ENCODE data around the gene SOCS3.

Gene SOCS3

DNA sequence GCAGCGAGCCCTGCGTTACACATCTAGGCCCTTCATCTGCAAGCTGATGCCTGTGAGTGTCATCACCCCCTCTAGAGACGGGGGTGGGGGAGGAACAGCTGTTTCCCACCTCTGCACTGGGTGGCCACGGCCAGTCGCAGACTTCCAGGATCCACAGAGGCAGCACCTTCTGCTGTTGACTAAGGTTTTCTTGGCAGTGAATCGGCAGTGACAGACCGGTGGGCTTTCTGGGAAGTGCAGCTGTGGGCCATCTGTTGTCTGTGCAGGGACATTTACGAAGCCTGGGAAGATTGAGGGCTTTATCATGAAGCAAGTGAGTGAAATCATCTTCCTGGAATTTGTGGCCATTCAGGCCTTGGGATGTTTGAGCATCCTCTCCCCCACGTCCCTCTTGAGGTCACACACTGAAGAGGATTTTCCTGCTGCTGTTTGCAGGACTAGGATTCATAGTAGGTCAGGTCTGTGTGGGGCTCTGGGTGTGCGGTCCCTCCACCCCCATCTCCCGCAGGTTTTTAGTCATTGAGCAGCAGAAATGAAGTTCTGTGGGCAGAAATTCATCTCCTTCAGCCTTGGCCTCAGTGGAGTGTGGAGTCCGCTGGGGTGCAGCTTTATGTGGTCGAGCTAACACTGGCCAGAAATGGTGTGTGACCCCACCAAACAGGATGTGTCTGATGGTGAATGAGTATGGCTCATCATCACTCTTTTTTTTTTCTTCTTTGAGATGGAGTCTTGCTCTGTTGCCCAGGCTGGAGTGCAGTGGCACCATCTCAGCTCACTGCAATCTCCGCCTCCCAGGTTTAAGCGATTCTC, 30.6 kb upstream of the SOCS3 start:
- DNase-seq, result no peak

GRCh38 chr17:78387977-78388941, 28.4 kb upstream of the SOCS3 start:
- peak; percentile 99 for DNase-seq

DNA sequence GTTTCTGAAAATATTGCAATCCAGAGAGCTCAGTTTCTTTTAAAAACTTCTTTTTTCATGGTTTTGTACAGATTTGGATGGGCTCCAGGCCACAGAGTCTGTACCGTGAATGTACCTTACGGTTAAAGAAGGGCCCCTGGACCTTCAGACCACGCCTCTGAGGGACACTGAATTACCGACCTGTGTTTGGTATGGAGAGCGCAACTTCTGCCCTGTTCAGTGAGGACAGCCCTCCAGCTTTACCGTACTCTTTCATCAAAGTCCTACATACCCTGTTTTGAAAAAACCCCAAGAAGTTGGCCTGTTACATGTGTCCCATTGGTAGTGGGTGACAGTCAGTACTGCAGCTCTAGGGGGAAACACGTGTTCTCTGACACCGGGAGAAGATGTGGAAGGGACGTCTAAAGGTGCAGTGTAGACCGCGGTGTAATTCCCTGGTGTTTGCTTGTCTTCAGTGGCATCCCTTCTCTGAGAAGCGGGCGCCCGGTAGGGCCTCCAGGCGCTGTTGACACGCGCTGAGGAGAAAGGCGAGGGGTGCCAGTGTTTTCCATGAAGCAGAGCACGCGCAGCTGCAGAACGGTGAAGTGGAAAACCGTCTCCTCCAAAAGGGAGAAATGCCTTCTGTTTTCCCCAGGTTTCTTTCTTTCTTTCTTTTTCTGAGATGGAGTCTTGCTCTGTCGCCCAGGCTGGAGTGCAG, 24.8 kb upstream of the SOCS3 start:
- peak; percentile 70 to 81 for DNase-seq

DNA sequence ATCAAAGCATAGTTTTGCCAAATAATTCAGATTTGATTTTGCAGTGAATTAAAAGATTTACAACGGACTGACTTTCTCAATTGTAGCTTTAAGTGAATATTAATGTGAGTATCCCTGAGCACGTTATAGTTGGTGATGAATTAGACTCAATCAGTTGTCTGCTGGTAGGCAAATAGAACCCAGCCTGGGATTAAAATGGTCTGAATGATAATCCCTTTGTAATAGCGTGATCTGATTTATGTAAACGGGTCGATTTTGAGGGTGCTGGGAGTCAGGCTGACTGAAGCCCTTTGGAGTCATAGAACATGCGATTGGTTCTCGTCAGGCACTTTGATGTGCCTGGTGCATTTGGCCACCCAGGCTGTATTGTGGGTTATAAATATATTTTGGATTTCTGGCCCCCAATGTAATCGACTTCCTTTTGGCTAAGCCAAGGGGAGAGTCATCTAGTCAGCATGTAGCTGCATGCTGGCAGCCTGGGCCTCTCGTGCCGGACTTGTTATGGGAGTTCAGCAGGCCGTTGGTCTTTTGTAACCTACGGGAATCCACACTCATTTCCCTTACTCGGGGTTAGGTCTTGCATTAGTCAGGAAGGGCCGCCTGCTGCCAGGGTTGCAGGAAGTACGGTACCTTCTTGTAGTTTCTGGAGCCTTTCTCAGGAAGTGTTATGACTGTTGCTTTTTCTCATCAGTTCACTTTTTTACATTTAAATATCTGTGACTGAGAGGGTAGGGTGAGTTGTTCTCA, 24.0 kb upstream of the SOCS3 start:
- peak; percentile 97 to 99 for DNase-seq

DNA sequence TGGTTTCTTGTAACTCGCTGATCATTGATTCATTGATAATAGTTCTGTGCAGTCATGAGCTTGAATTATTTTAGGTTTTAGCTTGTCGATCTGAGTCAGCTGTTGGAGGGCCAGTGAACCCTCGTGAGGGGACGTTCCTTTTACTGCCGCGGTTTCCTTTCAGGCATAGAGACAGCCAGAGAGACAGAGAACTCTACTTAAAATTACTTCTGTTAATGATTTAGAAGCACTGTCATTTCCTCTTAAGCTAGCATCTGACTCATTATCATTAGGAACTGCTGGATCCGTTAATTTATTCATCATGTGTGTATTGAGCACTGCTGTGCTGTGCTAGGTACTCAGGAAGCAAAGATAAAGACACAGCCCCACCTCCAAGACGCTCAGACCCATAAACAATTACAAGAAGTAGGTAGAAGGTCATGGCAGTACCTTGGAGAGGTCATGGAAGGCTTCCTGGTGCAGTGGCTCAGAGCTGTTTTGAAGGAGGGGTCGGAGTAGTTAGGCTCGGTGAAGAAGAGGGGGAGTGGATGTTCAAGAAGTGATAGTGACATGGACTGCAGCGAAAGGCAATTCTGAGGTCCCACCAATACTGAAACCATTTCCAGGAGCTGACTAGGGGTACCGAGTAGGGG, 21.8 kb upstream of the SOCS3 start:
- DNase-seq, result peak; percentile 84 to 92

DNA sequence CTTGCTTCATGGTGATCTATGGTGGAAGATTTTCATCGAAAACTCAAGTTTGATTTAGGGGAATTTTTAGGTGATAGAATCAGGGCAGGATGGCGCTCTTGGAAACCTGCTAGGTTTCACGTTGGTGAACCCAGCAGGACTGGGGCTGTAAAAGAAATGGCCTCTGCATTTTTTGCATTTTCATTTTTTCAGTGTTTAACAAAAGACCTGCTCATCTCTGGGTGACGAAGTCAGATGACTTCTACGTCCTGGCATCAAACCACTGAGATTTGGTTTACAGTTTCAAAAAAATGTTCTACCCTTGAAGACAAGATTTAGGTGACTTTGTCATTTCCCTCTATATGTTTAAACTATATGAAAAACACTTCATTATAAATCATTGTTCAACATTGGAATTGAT, 20.5 kb upstream of the SOCS3 start:
- DNase-seq, result no peak

GRCh38 chr17:78379131-78379491, 19.2 kb upstream of the SOCS3 start:
- DNase-seq, result no peak

DNA sequence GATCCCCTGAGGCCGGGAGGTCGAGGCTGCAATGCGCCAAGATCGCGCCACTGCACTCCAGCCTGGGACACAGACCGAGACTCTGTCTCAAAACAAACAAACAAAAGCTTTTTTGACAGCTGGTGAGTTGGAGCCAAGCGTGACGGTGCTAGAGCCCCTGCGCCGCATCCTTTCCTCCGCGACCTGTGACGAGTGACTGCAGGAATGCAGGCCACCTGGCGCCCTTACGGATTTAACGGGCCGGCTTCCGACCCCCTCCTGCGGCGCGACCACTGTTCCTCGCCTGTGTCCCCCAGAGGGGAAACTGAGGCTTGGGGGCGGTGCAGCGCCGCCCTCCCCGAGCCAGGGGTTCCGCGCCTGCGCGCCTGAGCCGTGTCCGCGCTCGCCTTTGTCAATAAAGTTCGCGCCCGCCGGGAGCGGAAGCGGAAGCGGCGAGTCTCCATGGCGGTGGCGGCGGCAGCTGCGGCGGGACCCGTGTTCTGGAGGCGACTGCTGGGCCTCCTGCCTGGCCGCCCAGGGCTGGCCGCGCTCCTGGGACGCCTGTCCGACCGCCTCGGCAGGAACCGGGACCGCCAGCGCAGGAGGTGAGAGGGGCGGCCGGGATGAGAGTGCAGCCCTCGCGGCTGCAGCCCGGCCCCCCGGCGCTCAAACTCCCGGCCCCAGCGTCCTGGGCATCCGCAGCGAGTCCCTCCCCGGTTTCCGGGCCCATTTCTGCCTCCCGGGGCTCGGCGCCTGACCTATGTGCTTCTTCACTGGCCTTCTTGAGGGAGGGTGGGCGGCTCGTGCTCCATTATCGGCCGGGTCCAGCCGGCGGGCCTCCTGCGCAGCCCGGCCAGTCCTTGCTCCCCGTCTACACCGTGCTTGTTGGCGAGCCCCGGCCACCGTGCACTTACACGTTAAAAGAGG, 18.6 kb upstream of the SOCS3 start, which contains the start of gene PGS1:
TSS of gene PGS1 (plus strand) at position 425 of the 906 bp plus-strand sequence. CDS start at position 442, 17 bp downstream.
- DNase-seq, result peak; percentile 73 to 84

DNA sequence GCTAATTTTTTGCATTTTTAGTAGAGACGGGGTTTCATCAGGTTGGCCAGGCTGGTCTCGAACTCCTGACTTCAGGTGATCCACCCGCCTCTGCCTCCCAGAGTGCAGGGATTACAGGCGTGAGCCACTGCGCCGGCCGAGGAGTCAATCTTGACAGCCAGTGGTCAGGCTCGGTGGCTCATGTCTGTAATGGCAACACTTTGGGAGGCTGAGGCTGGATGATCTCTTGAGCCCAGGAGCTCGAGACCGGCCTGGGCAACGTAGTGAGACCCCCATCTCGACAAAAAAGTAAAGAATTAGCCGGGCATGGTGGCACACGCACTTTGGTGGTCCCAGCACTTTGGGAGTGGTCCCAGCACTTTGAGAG, 18.0 kb upstream of the SOCS3 start:
- no peak for DNase-seq

DNA sequence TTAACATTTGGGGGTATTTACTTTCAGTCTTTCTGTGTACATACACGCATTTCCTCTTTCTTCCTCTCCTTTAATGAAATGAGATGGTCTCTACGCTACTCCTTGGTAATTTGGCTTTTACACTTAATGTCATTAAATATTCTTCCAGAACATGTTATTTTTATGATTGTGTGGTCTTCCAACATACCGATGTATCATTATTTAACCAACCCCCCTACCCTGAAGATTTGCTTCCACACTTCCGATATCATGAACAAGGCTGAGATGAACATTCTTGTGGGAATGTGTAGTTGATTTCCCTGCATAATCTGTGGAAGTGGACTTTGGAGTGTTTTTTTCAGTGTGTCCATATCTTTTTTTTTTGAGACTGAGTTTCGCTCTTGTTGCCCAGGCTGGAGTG, 16.3 kb upstream of the SOCS3 start:
- no peak for DNase-seq

GRCh38 chr17:78375401-78376151, 15.7 kb upstream of the SOCS3 start:
- DNase-seq, result no peak

DNA sequence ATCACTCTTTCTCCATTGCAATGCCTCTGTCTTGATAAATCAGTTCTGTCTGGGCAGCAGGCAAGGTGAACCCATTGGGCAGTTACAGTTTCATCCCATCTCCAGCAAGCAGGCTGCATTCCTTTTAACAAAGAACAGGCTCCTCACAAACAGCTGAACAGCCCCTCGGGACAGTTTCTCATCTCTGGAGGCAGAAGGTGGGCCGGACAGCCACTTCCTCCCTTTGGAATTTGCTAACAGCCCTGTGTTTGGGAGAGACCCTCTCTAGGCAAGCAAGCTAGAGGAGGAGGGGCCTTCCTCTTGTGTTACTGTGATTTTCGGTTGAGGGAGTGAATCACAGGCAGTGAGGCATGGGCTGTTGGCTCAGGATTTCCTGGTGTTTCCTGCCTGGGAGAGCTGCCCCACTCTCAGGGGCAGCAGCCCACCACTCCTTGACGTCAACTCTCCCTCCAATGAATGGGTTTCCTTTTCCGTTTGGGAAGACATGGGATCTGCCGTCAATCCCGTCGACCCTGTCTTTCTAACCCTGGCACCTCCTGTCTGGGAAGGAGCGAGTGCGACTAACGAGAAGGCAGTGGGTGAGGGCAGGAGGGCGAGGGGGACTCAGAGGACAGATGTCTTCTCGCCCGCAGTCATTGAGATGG, 14.9 kb upstream of the SOCS3 start:
- DNase-seq, result no peak

- no peak for DNase-seq
These were observed 14.3 kb upstream of the SOCS3 start for GRCh38 chr17:78374189-78374588.

DNA sequence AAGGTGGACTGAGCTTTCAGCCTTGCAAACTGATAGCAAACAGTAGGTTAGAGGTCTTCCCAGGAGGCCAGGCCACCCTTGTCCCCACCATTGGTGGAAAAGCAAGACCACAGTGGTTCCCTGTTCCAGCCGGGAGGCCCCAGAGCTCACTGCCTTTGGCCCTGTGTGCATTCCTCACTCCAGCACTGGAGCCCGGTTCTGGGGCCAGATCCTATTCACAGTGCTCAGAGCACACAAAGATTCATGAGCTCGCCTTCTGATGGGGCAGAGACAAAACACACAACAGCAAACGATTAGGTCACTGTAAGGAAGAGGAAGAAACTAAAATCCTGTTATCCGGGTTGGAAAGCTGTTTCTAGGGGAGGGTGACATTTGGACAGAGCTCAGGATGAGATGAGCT, 13.0 kb upstream of the SOCS3 start:
- no peak for DNase-seq

DNA sequence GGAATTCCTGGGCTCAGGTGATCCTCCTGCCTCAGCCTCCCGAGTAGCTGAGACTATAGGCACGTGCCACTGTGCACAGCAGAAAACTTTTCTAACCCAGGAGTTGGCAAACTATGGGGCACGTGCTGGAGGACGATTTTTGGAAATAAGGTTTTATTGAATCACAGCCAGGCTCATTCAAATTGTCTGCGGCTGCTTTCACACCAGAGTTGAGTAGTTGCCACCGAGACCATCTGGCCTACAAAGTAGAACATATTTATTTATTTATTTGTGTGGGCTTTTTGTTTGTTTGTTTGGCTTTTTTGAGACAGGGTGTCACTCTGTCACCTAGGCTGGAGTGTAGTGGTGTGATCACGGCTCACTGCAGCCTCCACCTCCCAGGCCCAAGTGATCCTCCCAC, 11.2 kb upstream of the SOCS3 start:
- no peak for DNase-seq

- DNase-seq, result no peak
These were observed 10.0 kb upstream of the SOCS3 start for GRCh38 chr17:78369791-78370381.

DNA sequence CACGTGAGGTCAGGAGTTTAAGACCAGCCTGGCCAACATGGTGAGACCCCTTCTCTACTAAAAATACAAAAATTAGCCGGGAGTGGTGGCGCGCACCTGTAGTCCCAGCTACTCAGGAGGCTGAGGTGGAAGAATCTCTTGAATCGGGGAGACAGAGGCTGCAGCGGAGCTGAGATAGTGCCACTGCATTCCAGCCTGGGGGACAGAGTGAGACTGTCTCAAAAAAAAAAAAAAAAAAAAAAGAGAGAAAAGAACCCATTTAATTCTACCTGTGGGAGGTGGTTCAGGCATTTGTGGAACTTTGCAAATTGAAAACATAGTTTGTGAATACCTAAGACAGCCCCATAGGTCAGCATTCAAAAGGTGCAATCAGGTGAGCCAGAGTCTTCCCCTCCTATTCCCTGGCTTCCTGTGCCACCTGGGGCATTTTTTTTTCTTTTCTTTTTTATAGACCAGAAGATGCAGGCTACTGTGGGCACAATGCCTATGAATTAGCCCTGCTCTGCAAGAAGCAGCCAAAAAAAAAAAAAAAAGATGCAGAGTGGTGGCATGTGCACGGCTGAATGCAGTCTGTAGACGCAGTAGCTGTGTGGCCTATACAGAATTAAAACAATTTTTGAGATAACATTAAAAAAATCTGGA, 9.1 kb upstream of the SOCS3 start:
- DNase-seq, result no peak

GRCh38 chr17:78368348-78368747, 8.5 kb upstream of the SOCS3 start:
- DNase-seq, result no peak

DNA sequence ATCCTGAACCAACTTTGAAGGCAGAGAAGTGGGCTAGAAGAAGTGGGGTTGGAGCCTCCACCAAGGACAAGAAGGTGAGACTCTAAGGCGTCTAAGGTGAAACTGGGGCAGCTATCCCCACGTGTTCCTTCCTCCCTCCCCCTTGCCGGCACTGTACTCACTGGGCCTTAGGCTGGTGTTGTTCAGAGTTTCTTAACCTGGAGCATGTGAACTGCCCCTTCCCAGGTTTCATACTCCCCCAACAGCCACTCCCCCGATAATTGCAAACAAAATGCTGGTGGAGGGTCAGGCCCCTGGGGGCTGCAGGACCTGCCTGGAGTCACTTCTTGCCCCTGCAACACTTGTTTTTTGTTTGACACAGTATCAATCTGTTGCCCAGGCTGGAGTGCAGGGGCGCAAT, 7.3 kb upstream of the SOCS3 start:
- no peak for DNase-seq

Data from Kasumi-1 (cell line).